H1 (cell line): Measurements from ENCODE around the gene DNAJC11. TPM values are rescaled to one million over a fixed set of nuclear protein-coding genes. Genes with fewer than 3 reads are reported as not detected.

ENCODE experiments used
- CTCF ChIA-PET: fragments of 300-600 bp; sonication (Branson Sonifier 250); formaldehyde crosslinking; loops from one replicate; lab custom pipeline; 2021; ENCODE audit not compliant: partially characterized antibody; lab: Charles Lee
- POLR2A ChIA-PET: fragments of 300-600 bp; sonication (Branson Sonifier 250); formaldehyde crosslinking; loops from one replicate; lab custom pipeline; 2021; ENCODE audit warnings: inconsistent platforms; ENCODE audit not compliant: partially characterized antibody; lab: Charles Lee
- DNase-seq, 2 experiments: peaks; one replicate each; pipeline versions ENCODE4 v3.0.0 to v3.0.0-alpha.2; 2010 to 2022; ENCODE audit warnings: low spot score in 2 of 2, low read depth in 1 of 2, mixed read lengths in 1 of 2
- FAIRE-seq: peaks from 2 replicates; lab custom pipeline; 2011; peaks lifted over from hg19 to GRCh38; lab: Jason Lieb, UNC
- H2AFZ ChIP-seq: 2 replicates; pipeline ENCODE4 v1.8.1; 2012; ENCODE audit warnings: low read length, inconsistent platforms
- H2AK5ac ChIP-seq: 2 replicates; pipeline ENCODE4 v1.6.1; 2013; ENCODE audit warnings: low read depth, low read length
- H2BK120ac ChIP-seq: replicated peaks from 2 replicates; pipeline ENCODE3; 2013; ENCODE audit warnings: low read depth, low read length, inconsistent platforms
- H2BK12ac ChIP-seq: 2 replicates; pipeline ENCODE4 v1.6.1; 2013; ENCODE audit warnings: low read depth, low read length
- H2BK15ac ChIP-seq: 2 replicates; pipeline ENCODE4 v1.6.1; 2013; ENCODE audit warnings: low read length
- H2BK20ac ChIP-seq: 2 replicates; pipeline ENCODE4 v1.6.1; 2013; ENCODE audit warnings: low read length
- H2BK5ac ChIP-seq: 2 replicates; pipeline ENCODE4 v1.6.1; 2013; ENCODE audit warnings: low read depth, low read length
- H3K14ac ChIP-seq: 2 replicates; pipeline ENCODE4 v1.6.1; 2013; ENCODE audit warnings: inconsistent platforms; ENCODE audit not compliant: insufficient read length
- H3K18ac ChIP-seq: 2 replicates; pipeline ENCODE4 v1.6.1; 2013; ENCODE audit warnings: low read length; ENCODE audit errors: extremely low read depth
- H3K23ac ChIP-seq: 2 replicates; pipeline ENCODE4 v1.6.1; 2013; ENCODE audit warnings: inconsistent platforms; ENCODE audit not compliant: insufficient read length
- H3K23me2 ChIP-seq: 2 replicates; pipeline ENCODE4 v1.6.1; 2013; ENCODE audit warnings: low read depth, low read length
- H3K27ac ChIP-seq: 2 replicates; pipeline ENCODE4 v1.6.1; 2011; ENCODE audit warnings: low read depth, low read length, inconsistent platforms
- H3K27me3 ChIP-seq, 4 experiments: replicated peaks in 1 of 4; 1 replicate in 1 of 4; 2 replicates in 3 of 4; pipeline versions ENCODE4 v1.6.1 to v1.8.1; 2011 to 2013; ENCODE audit warnings: low read length in 3 of 4, mild to moderate bottlenecking in 3 of 4, inconsistent platforms in 2 of 4, mixed read lengths in 2 of 4, moderate library complexity in 1 of 4; ENCODE audit not compliant: control insufficient read depth in 3 of 4, insufficient read depth in 3 of 4; ENCODE audit errors: extremely low read depth in 1 of 4
- H3K36me3 ChIP-seq, 4 experiments: 2 replicates each; pipeline versions ENCODE4 v1.6.1 to v1.8.1; 2011 to 2013; ENCODE audit warnings: mild to moderate bottlenecking in 4 of 4, low read length in 3 of 4, moderate library complexity in 2 of 4, control low read depth in 1 of 4, inconsistent platforms in 1 of 4; ENCODE audit not compliant: insufficient read depth in 4 of 4, control insufficient read depth in 2 of 4
- H3K4ac ChIP-seq: replicated peaks from 2 replicates; pipeline ENCODE3; 2013; ENCODE audit warnings: low read length, low read depth, mixed read lengths, inconsistent platforms; ENCODE audit not compliant: insufficient read length
- H3K4me1 ChIP-seq, 4 experiments: replicated peaks in 1 of 4; 1 replicate in 1 of 4; 2 replicates in 3 of 4; pipeline versions ENCODE4 v1.6.1 to v1.8.1; 2011 to 2013; ENCODE audit warnings: low read length in 3 of 4, inconsistent platforms in 2 of 4, mixed read lengths in 1 of 4; ENCODE audit not compliant: insufficient read depth in 4 of 4, control insufficient read depth in 3 of 4
- H3K4me2 ChIP-seq, 2 experiments: 2 replicates each; pipeline versions ENCODE4 v1.6.1 to v1.8.1; 2011 to 2013; ENCODE audit warnings: low read depth in 2 of 2, low read length in 2 of 2, control low read depth in 1 of 2, inconsistent platforms in 1 of 2, mild to moderate bottlenecking in 1 of 2; ENCODE audit not compliant: insufficient read depth in 1 of 2
- H3K4me3 ChIP-seq, 4 experiments: fragments of 200-600, 300-600 bp in 1 of 4; sonication (generic), shearing (Covaris generic), sonication (Bioruptor Twin) in 1 of 4; 2 replicates each; pipeline versions ENCODE4 v1.5.1 to v1.8.1; 2011 to 2016; ENCODE audit warnings: low read length in 4 of 4, low read depth in 3 of 4, control low read depth in 2 of 4, inconsistent platforms in 2 of 4, mild to moderate bottlenecking in 2 of 4, mixed read lengths in 1 of 4, moderate library complexity in 1 of 4; ENCODE audit not compliant: insufficient read depth in 2 of 4; ENCODE audit errors: extremely low read depth in 1 of 4
- H3K56ac ChIP-seq: replicated peaks from 2 replicates; pipeline ENCODE3; 2013; ENCODE audit warnings: low read depth, mild to moderate bottlenecking, mixed read lengths, low read length, inconsistent platforms; ENCODE audit not compliant: insufficient read length
- H3K79me1 ChIP-seq: 2 replicates; pipeline ENCODE4 v1.6.1; 2013; ENCODE audit warnings: low read depth, low read length, control low read depth
- H3K79me2 ChIP-seq, 2 experiments: 2 replicates each; pipeline versions ENCODE4 v1.6.1 to v1.8.1; 2012 to 2013; ENCODE audit warnings: low read length in 2 of 2, mild to moderate bottlenecking in 2 of 2, inconsistent platforms in 1 of 2; ENCODE audit not compliant: insufficient read depth in 2 of 2, control insufficient read depth in 1 of 2
- H3K9ac ChIP-seq, 4 experiments: replicated peaks in 1 of 4; 1 replicate in 1 of 4; 2 replicates in 3 of 4; pipeline versions ENCODE4 v1.6.1 to v1.8.1; 2011 to 2013; ENCODE audit warnings: low read depth in 3 of 4, low read length in 3 of 4, control low read depth in 2 of 4, mild to moderate bottlenecking in 2 of 4, moderate library complexity in 2 of 4, inconsistent platforms in 1 of 4; ENCODE audit errors: extremely low read depth in 1 of 4
- H3K9me3 ChIP-seq, 2 experiments: 2 replicates each; pipeline versions ENCODE4 v1.6.1 to v1.8.1; 2012 to 2013; ENCODE audit warnings: mild to moderate bottlenecking in 2 of 2, moderate library complexity in 2 of 2, control low read depth in 1 of 2, inconsistent platforms in 1 of 2, low read depth in 1 of 2, low read length in 1 of 2, mixed read lengths in 1 of 2; ENCODE audit not compliant: insufficient read depth in 2 of 2
- H4K20me1 ChIP-seq, 2 experiments: replicated peaks in 1 of 2; 2 replicates each; pipeline versions ENCODE3 to v1.8.1; 2011 to 2013; ENCODE audit warnings: inconsistent platforms in 2 of 2, low read length in 2 of 2, mild to moderate bottlenecking in 1 of 2; ENCODE audit not compliant: insufficient read depth in 2 of 2, control insufficient read depth in 1 of 2
- H4K5ac ChIP-seq: 2 replicates; pipeline ENCODE4 v1.6.1; 2013; ENCODE audit warnings: low read length, low read depth, mixed read lengths, inconsistent platforms; ENCODE audit not compliant: insufficient read length
- H4K8ac ChIP-seq: 2 replicates; pipeline ENCODE4 v1.8.0; 2013; ENCODE audit warnings: mild to moderate bottlenecking, moderate library complexity, low read length, inconsistent platforms; ENCODE audit not compliant: insufficient read depth; ENCODE audit errors: extremely low read depth
- H4K91ac ChIP-seq: replicated peaks from 2 replicates; pipeline ENCODE3; 2013; ENCODE audit warnings: low read length, mixed read lengths, inconsistent platforms; ENCODE audit not compliant: insufficient read length
- BACH1 ChIP-seq: IDR thresholded peaks from 2 replicates; pipeline ENCODE4 v1.6.1; 2012; ENCODE audit warnings: low read length, improper control_type of control experiment
- E2F6 ChIP-seq: IDR thresholded peaks from 2 replicates; pipeline ENCODE4 v1.6.1; 2012; ENCODE audit warnings: inconsistent platforms
- JUN ChIP-seq: IDR thresholded peaks from 2 replicates; pipeline ENCODE4 v1.6.1; 2011; ENCODE audit warnings: low read depth, mild to moderate bottlenecking, improper control_type of control experiment, low read length
- NANOG ChIP-seq: IDR thresholded peaks from 2 replicates; pipeline ENCODE4 v1.6.1; 2011; ENCODE audit warnings: low read length, low read depth, mild to moderate bottlenecking, inconsistent platforms; ENCODE audit not compliant: insufficient read depth, poor library complexity, severe bottlenecking
- RAD21 ChIP-seq, 2 experiments: IDR thresholded peaks in 1 of 2; conservative IDR thresholded peaks in 1 of 2; 2 replicates each; pipeline ENCODE4 v1.6.1; 2011; ENCODE audit warnings: low read depth in 2 of 2, low read length in 2 of 2, improper control_type of control experiment in 1 of 2, inconsistent platforms in 1 of 2, mild to moderate bottlenecking in 1 of 2, moderate library complexity in 1 of 2
- RFX5 ChIP-seq: IDR thresholded peaks from 2 replicates; pipeline ENCODE4 v1.6.1; 2011; ENCODE audit warnings: low read depth, low read length, improper control_type of control experiment, borderline replicate concordance
- RNF2 ChIP-seq: fragments of 200-900, 300-1000 bp; sonication (generic); IDR thresholded peaks from 2 replicates; pipeline ENCODE4 v1.7.1; 2016; ENCODE audit warnings: borderline replicate concordance, low read depth, mild to moderate bottlenecking, antibody characterized with exemption, low read length; ENCODE audit not compliant: poor library complexity, severe bottlenecking; ENCODE audit errors: missing control alignments
- SP1 ChIP-seq: IDR thresholded peaks from 2 replicates; pipeline ENCODE4 v1.6.1; 2011; ENCODE audit warnings: low read depth, low read length
- SP2 ChIP-seq: IDR thresholded peaks from 2 replicates; pipeline ENCODE4 v1.6.1; 2012; ENCODE audit warnings: mild to moderate bottlenecking, low read length, inconsistent platforms
- TAF7 ChIP-seq: optimal IDR thresholded peaks from 2 replicates; pipeline ENCODE3; 2011; ENCODE audit warnings: low read depth, mild to moderate bottlenecking, inconsistent platforms, low read length, moderate library complexity, borderline replicate concordance
- TCF12 ChIP-seq: IDR thresholded peaks from 2 replicates; pipeline ENCODE4 v1.6.1; 2011; ENCODE audit warnings: low read depth, mild to moderate bottlenecking, low read length
- TEAD4 ChIP-seq: IDR thresholded peaks from 2 replicates; pipeline ENCODE4 v1.6.1; 2012; ENCODE audit warnings: low read depth, low read length, inconsistent platforms, mixed read lengths
- WGBS, 2 experiments: shearing (Covaris generic) in 1 of 2; methylation state at CpG; one replicate each; pipeline versions ENCODE4 v1.1.6 to v1.1.7; 2013 to 2015; ENCODE audit warnings: low lambda C conversion rate in 2 of 2, mixed read lengths in 2 of 2, inconsistent platforms in 1 of 2, low coverage in 1 of 2, missing lambda C conversion rate in 1 of 2; ENCODE audit not compliant: insufficient replicate concordance in 2 of 2, insufficient coverage in 1 of 2, insufficient read length in 1 of 2; ENCODE audit errors: extremely low coverage in 1 of 2, missing lambda C conversion rate in 1 of 2; 5-methylcytosine and 5-hydroxymethylcytosine counted together
- polyA plus RNA-seq, 7 experiments: library from polyadenylated mRNA; depleted of rRNA in 3 of 7; stranded (reverse) in 5 of 7; unstranded in 2 of 7; fragments of >200 nt in 5 of 7; fragments of 200-250 nt in 2 of 7; gene quantifications; 1 replicate in 5 of 7; 2 replicates in 1 of 7; 4 replicates in 1 of 7; pipeline versions ENCODE4 v1.2.1 to v1.2.3, GENCODE V29; 2011 to 2013; ENCODE audit warnings: missing spikeins in 2 of 7, mixed read lengths in 2 of 7
- total RNA-seq: library from RNA; stranded (reverse); fragmentation: NEBNext Ultra II Directional; extraction: Animal tissue kit (Norgen Biotek cat#: 25700); gene quantifications from 2 replicates; pipeline ENCODE4 v1.2.1, GENCODE V29; 2021

DNAJC11 gene
- total and polyA plus RNA-seq, 2 of the 8 experiments (the other 6 are each of a cell fraction or from before 2014, with no cell fraction given) = 43.9 to 90.9 TPM

GRCh38 chr1:6630027-6630426, 71.6 kb downstream of the DNAJC11 start:
- H2BK20ac ChIP-seq = no peak overlapping the region
- ChIA-PET POLR2A (interaction anchor here (0.6 to 1.1 kb wide), 6 partner anchors 10 to 62 kb away, joined by 3 to 4 read pairs (median 3); no protein-coding TSS in a partner anchor), CTCF (interaction anchor here (0.7 to 1.1 kb wide), 3 partner anchors 11 to 106 kb away, joined by 3 to 6 read pairs (median 5); partner anchors contain the start of genes NOL9 and TAS1R1)
- peaks cover 3 to 11% of the 10 kb centered on the region in 2 experiments for H4K20me1 ChIP-seq
- H2BK12ac ChIP-seq = no peak overlapping the region
- H3K9me3 ChIP-seq = no peaks in the 10 kb centered on the region
- H3K27me3 ChIP-seq = no peaks in the 10 kb centered on the region
- no peaks in the 10 kb centered on the region for H3K4me1 ChIP-seq
- H3K9ac ChIP-seq = no peak overlapping the region
- H3K79me2 ChIP-seq = peaks cover 0 to 11% of the 10 kb centered on the region in 2 experiments; a peak in 3 of 4 replicates
- H3K79me1 ChIP-seq = peaks cover 2% of the 10 kb centered on the region; the same call in 1 of the 2 replicates
- H3K56ac ChIP-seq = no peak overlapping the region
- H2BK5ac ChIP-seq = no peak overlapping the region
- no peak overlapping the region for H2AK5ac ChIP-seq
- H3K36me3 ChIP-seq = peaks cover 0 to 19% (median 6%) of the 10 kb centered on the region in 4 experiments; a peak in 5 of 8 replicates
- no peak overlapping the region for H3K14ac ChIP-seq
- H4K91ac ChIP-seq = no peak overlapping the region
- H4K5ac ChIP-seq = no peak overlapping the region
- FAIRE-seq (no peak), DNase-seq (no peak)
- H3K27ac ChIP-seq = no peak overlapping the region
- no peak overlapping the region for H3K4me2 ChIP-seq
- H3K4ac ChIP-seq = no peak overlapping the region
- WGBS, 2 experiments = 95% methylated on average over 8 of the region's 8 CpGs; no CpG with 5 or more reads in 1 of the 2 experiments
- no peak overlapping the region for H2AFZ ChIP-seq
- H3K18ac ChIP-seq = no peak overlapping the region
- H2BK120ac ChIP-seq = no peak overlapping the region
- no peak overlapping the region; the same call in 1 of the 2 replicates for H4K8ac ChIP-seq
- H3K4me3 ChIP-seq = no peak overlapping the region
- no peak overlapping the region for H3K23ac ChIP-seq
- H3K23me2 ChIP-seq = no peaks in the 10 kb centered on the region; the same call in 1 of the 2 replicates
- H2BK15ac ChIP-seq = no peak overlapping the region
- TF ChIP-seq E2F6 = no peak
- TF ChIP-seq SP1 = no peak
- TF ChIP-seq SP2 = no peak
- no peak for TF ChIP-seq TEAD4
- no peak for TF ChIP-seq TAF7
- TF ChIP-seq RAD21 (IDR thresholded peaks at IDR 0.05 in 1 of 2, conservative IDR thresholded peaks at IDR 0.05 in 1 of 2; ENCODE audit: low read depth in 2 of 2, low read length in 2 of 2) = no peak
- no peak for TF ChIP-seq JUN
- TF ChIP-seq NANOG = no peak
- TF ChIP-seq RNF2 = no peak
- TF ChIP-seq RFX5 = no peak
- no peak for TF ChIP-seq TCF12
- TF ChIP-seq BACH1 = no peak
